DOHH2 (cell line): Measurements from ENCODE around the gene CKB.

ENCODE experiments used
- CTCF ChIP-seq: fragments of 200-600 bp; sonication (generic); IDR thresholded peaks from one replicate; pipeline ENCODE4 v1.5.1; 2014; ENCODE audit warnings: antibody characterized with exemption, mild to moderate bottlenecking, low read depth, low read length; ENCODE audit not compliant: poor library complexity, severe bottlenecking
- EZH2phosphoT487 ChIP-seq: fragments of 200-600 bp; sonication (generic); IDR thresholded peaks from 2 replicates; pipeline ENCODE4 v1.6.1; 2017; ENCODE audit warnings: borderline replicate concordance, mild to moderate bottlenecking, antibody characterized with exemption, low read length, moderate library complexity, mixed read lengths

- TF ChIP-seq CTCF, result no peak
- TF ChIP-seq EZH2phosphoT487, result no peak
These were observed 2.8 kb downstream of the CKB start for GRCh38 chr14:103519837-103520212.
